A673 (cell line): ENCODE measurements around the gene KHNYN.

Experiments used
- CTCF ChIP-seq: fragments of 300-800, 200-600 bp; sonication (generic); conservative IDR thresholded peaks from 2 replicates; pipeline ENCODE4 v1.5.1; 2017; ENCODE audit warnings: low read depth, mild to moderate bottlenecking, antibody characterized with exemption, low read length, moderate library complexity, mixed read lengths
- EZH2 ChIP-seq: fragments of 200-600 bp; sonication (generic); IDR thresholded peaks from 2 replicates; pipeline ENCODE4 v1.6.1; 2017; ENCODE audit warnings: borderline replicate concordance, low read depth, mild to moderate bottlenecking, mixed read lengths, antibody characterized with exemption, low read length; ENCODE audit not compliant: poor library complexity, severe bottlenecking

- TF ChIP-seq CTCF (no peak), EZH2 (no peak)
Observed at GRCh38 chr14:24438223-24439097, 8.7 kb downstream of the KHNYN start.
